GM19043 (cell line): Measurements from ENCODE around the gene NADK2.

Source experiments
- ATAC-seq: cut with Tn5 transposase; IDR thresholded peaks from one replicate; pipeline ENCODE4 v1.9.1; 2021; ENCODE audit warnings: low read depth; ENCODE audit not compliant: unreplicated experiment

NADK2 gene

DNA sequence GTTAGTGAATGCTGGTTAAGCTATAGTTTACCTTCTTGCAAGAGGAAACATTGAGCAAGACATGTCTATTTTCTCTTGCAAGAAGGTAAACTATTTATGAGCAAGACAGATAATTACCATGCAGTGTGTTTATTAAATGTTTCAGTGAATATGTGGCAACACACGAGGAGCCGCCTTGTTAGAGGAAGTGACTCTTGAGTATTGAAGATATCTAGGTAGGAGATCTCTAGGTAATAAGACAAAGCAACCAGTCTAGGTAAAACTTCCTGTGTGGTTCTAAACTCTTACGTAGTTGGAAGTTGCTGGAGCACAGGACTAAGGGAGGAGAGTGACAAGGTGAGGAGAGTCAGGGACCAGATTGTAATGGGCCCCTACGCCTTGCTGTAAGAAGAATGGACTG is 73.0 kb downstream of the NADK2 start:
- no peak for ATAC-seq

- ATAC-seq: no peak
These were observed 77.3 kb downstream of the NADK2 start for GRCh38 chr5:36164461-36164860.

GRCh38 chr5:36162810-36163486 is 78.8 kb downstream of the NADK2 start:
- no peak for ATAC-seq

- ATAC-seq: no peak
These were observed 80.4 kb downstream of the NADK2 start for GRCh38 chr5:36161361-36161760.

DNA sequence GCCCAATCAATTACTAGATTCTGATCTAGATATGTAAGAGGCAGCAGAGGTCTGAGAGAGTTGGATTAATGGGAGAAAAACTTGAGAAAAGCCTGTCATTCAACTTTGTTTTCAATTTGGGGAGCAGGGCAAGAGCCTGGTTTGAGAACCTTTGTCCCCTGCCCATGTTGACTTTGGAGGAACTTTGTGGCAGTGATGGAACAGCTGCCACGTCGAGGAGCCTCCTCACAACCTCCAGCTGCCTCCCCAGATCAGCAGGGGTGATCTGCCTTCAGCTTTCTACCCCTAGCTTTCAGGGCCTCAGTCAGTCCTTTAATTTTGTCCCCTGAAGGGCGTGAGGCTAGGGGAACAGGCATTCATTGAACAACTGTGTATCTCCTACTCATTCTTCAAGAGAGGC is 81.1 kb downstream of the NADK2 start:
- ATAC-seq: no peak

GRCh38 chr5:36158144-36158543 is 83.6 kb downstream of the NADK2 start:
- ATAC-seq: no peak

DNA sequence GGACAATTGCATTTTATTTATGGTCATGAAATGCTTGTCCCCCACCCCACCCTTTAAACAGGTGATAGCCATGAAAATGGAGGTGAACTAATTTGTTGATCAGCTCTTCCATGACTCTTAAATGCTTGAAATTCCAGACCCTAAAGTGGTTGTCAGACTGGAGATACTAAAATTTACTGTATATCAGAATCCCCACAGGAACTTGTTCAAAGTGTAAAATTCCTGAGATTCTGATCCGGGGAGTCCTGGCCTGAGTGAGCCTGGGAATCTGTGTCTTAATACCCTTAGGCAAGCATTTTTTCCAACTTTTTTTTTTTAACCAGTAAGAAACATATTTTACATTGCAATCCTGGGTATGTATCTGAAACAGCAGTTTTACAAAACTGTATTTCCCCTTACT is 85.1 kb downstream of the NADK2 start:
- no peak for ATAC-seq

GRCh38 chr5:36156121-36156601 is 85.6 kb downstream of the NADK2 start:
- ATAC-seq: no peak

- no peak for ATAC-seq
These were observed 86.4 kb downstream of the NADK2 start for GRCh38 chr5:36155291-36155690.

DNA sequence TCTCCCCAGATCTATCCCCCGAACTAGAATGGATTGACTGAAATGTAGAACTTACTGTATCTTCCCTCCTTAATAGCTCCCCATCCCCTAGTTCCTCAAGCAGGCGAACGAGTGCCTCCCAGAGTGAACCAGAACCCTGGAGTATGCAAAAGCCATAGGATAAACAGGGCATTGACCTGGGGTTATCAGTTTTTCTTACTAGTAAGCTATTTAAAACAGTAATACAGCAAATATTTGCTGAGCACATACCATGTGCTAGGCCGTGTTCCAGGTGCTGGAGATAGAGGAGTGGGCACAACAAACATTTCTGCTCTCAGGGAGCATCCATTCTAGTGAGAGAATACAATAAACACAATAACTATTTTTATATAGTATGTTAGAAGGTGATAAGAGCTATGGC is 88.0 kb downstream of the NADK2 start:
- no peak for ATAC-seq

DNA sequence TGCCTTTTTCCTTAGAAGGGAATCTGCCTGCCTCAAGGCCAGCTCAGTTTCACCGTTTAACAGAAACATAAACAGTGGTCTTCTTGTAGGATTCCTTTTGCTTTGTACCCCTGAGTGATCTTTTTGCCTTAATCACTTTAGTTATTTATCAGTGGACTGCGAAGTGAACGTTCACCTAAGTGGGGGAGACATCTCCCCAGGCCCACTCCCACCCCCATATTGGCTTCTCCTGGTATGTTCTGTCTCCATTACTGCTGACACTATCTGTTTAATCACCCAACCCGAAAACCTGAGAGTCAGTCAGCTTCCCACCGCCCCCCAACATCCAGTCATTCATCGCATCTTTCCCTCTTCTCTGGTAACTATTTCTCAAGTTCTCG is 88.4 kb downstream of the NADK2 start:
- no peak for ATAC-seq

DNA sequence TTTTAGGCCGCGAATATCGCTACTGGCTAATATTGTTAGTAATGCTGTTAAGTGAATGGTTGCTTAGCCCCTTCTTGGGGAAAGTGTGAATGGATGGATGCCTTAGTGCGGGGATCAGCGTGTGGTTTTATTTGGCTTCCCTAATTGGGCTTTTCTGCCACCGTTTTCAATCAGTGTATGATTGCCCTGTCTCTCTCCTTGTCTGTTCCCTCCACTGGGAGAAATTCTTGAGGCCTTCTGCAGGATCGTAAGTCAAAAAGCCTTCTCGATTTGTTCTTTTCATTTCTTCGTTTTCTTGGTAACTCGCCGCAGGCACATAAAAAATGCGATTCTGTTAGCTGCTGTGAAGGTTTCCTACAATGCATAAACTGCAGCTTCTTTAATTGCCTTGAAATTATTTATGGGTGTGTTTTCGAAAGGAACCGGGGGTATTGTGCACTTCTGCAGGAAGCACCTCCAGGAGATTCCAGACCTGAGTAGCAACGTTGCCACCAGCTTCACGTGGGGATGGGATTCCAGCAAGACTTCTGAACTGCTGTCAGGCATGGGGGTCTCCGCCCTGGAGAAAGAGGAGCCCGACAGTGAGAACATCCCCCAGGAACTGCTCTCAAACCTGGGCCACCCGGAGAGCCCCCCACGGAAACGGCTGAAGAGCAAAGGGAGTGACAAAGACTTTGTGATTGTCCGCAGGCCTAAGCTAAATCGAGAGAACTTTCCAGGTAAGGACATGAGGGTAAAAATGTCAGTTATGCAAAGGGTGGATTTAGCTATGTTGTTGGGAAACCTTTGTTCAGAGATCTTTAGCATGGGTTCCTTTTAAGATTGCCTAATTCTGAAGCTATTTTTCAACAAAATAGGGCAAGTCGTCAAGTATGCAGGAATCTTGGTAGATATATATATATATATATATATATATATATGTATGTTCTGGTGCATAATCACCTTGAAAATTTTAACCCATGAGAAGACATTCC is 89.1 kb downstream of the NADK2 start:
- ATAC-seq: no peak

- ATAC-seq: peak; percentile 99
These were observed 90.0 kb downstream of the NADK2 start, which contains the start of the genes LMBRD2 and SKP2 for GRCh38 chr5:36151434-36152323. LMBRD2 (minus strand) TSS chr5:36151887; CDS start chr5:36143349, 8,538 bp downstream. SKP2 (plus strand) TSS chr5:36152111; CDS start chr5:36152263, 152 bp downstream.

GRCh38 chr5:36150676-36151433 is 90.9 kb downstream of the NADK2 start:
- ATAC-seq: peak; percentile 31

- ATAC-seq: no peak
These were observed 94.0 kb downstream of the NADK2 start for GRCh38 chr5:36147681-36148080.

DNA sequence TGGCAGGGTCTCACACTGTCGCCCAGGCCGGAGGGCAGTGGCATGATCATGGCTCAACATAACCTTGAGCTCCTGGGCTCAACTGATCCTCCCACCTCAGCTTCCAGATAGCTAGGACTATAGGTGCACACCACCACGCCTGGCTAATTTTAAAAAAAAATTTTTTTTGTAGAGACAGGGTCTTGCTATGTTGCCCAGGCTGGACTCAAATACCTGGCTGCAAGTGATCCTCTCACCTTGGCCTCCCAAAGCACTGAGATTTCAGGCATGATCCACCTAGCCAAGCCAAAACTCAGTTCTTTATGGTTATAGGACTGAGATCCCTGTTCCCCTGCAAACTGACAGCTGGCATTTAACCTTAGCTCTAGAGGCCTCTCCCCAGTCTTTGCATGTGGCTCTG is 95.3 kb downstream of the NADK2 start:
- no peak for ATAC-seq

DNA sequence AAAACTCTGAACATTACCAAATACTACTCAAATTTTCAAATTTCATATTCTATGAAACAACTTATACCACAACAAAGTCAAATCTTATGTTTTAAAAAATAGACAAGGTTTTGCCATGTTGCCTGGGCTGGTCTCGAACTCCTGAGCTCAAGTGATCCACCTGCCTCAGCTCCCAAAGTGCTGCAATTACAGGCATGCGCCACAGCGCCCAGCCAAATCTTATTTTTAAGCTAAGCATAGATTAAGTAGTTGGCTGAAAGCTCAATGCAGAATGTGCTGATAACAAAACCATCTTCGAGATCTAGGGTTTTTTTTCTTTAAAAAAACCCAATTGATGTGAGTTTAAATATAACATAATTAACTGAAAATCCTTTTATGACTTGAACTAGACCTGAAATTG is 96.4 kb downstream of the NADK2 start:
- no peak for ATAC-seq
